GM23338 (cell line): ENCODE measurements around the gene ZNF185.

Experiments used
- EZH2 ChIP-seq: fragments of 200-600 bp; sonication (generic); IDR thresholded peaks from one replicate; pipeline ENCODE4 v1.8.0; 2017; ENCODE audit warnings: antibody characterized with exemption, mild to moderate bottlenecking, low read depth; ENCODE audit not compliant: unreplicated experiment
- JUNB ChIP-seq: IDR thresholded peaks from one replicate; pipeline ENCODE4 v1.6.1; 2016; ENCODE audit warnings: antibody characterized with exemption; ENCODE audit not compliant: unreplicated experiment
- TF ChIP-seq, protein P1 (sequence below), 2 experiments: fragments of 200-600 bp in 1 of 2; sonication (generic) in 1 of 2; conservative IDR thresholded peaks; 2 replicates each; pipeline versions ENCODE4 v1.5.1 to v1.6.1; 2016 to 2017; ENCODE audit warnings: antibody characterized with exemption in 2 of 2, low read depth in 2 of 2, mild to moderate bottlenecking in 2 of 2, moderate library complexity in 1 of 2

DNA sequence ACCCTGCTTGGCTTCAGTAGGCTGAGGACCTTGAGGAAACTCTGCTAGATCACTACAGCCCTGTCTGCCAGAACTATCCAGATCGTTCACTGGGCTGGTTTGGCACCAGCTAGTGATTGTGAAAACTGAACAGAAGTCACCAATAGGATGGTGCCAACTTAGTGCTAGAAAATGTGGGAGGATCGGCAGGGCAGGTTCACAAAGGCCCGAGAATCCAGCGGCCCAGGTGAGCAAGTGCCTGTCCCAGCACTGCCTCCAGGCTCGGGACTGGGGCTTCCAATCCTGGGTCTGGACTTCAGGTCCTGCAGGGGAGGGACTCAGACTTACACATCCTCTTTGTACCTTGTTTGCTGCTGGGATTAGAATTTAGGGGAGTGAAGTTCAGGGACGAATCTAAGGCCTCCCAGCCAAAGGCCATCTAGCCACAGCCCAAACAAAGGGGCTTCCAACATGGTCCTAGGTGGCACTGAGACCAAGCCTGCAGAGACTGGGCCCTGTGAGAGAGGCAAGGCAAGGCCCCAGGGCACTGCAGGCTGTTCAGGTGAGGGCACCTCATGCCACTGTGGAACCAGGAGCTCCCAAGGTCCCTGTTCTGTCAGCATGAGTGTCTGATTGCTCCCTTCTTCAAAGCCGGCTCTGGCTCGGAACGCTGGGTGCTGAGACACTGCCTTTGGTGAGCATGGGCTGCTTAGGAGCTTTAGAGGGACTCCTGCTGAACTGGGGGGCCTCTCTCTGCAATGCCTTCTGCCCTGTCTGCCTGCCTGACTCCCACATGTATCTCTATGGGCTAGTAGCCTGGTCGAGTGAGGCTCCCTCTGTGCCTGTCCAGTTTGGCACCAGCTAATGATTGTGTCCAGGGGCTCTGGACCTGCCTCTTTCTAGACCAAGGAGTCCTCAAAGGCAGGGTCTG, 20.7 kb upstream of the ZNF185 start:
- TF ChIP-seq JUNB (no peak), EZH2 (no peak)
- TF ChIP-seq, protein P1, sequence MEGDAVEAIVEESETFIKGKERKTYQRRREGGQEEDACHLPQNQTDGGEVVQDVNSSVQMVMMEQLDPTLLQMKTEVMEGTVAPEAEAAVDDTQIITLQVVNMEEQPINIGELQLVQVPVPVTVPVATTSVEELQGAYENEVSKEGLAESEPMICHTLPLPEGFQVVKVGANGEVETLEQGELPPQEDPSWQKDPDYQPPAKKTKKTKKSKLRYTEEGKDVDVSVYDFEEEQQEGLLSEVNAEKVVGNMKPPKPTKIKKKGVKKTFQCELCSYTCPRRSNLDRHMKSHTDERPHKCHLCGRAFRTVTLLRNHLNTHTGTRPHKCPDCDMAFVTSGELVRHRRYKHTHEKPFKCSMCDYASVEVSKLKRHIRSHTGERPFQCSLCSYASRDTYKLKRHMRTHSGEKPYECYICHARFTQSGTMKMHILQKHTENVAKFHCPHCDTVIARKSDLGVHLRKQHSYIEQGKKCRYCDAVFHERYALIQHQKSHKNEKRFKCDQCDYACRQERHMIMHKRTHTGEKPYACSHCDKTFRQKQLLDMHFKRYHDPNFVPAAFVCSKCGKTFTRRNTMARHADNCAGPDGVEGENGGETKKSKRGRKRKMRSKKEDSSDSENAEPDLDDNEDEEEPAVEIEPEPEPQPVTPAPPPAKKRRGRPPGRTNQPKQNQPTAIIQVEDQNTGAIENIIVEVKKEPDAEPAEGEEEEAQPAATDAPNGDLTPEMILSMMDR (conservative IDR thresholded peaks at IDR 0.05; ENCODE audit: low read depth in 2 of 2): no peak
